HEK293 (cell line): ENCODE measurements around the gene CDS1.

Experiments
- CTCF ChIA-PET: fragments of 350-600 bp; formaldehyde crosslinking; extraction: SDS; loops from one replicate; lab custom pipeline; 2021; ENCODE audit warnings: antibody characterized with exemption; lab: Yijun Ruan, JAX
- POLR2A ChIA-PET: fragments of 300-600 bp; formaldehyde crosslinking; extraction: SDS; loops from one replicate; lab custom pipeline; 2020; ENCODE audit warnings: antibody characterized with exemption, inconsistent platforms; lab: Yijun Ruan, JAX
- H3K27ac ChIP-seq: fragments of 200-500 bp; sonication (Bioruptor generic); 2 replicates; pipeline ENCODE4 v1.5.1; 2014; ENCODE audit warnings: low read depth, low read length, control low read depth, inconsistent platforms; ENCODE audit errors: extremely low read depth
- H3K36me3 ChIP-seq, 2 experiments: fragments of 200-500 bp in 1 of 2; sonication (Bioruptor generic) in 1 of 2; 1 replicate in 1 of 2; 2 replicates in 1 of 2; pipeline ENCODE4 v1.5.1; 2014 to 2017; ENCODE audit warnings: inconsistent platforms in 2 of 2, low read length in 2 of 2; ENCODE audit not compliant: control insufficient read depth in 2 of 2, insufficient read depth in 1 of 2
- H3K4me1 ChIP-seq: fragments of 200-500 bp; sonication (Bioruptor generic); 2 replicates; pipeline ENCODE4 v1.5.1; 2014; ENCODE audit warnings: mild to moderate bottlenecking, low read length, inconsistent platforms; ENCODE audit not compliant: control insufficient read depth, insufficient read depth
- H3K4me3 ChIP-seq: 2 replicates; pipeline ENCODE4 v1.5.1; 2011; ENCODE audit warnings: low read depth, mild to moderate bottlenecking, control low read depth, low read length, moderate library complexity
- H3K9me3 ChIP-seq: fragments of 200-500 bp; sonication (Bioruptor generic); 2 replicates; pipeline ENCODE4 v1.5.1; 2014; ENCODE audit warnings: low read depth, low read length, inconsistent platforms; ENCODE audit not compliant: control insufficient read depth, insufficient read depth
- GLI2 ChIP-seq: fragments of 450-650 bp; formaldehyde crosslinking; IDR thresholded peaks from 2 replicates; pipeline ENCODE4; 2017; ENCODE audit warnings: missing biosample characterization, missing genetic modification characterization, low read depth, borderline replicate concordance
- KLF1 ChIP-seq: fragments of 450-650 bp; formaldehyde crosslinking; IDR thresholded peaks from 2 replicates; pipeline ENCODE4 v1.5.1; 2016; ENCODE audit warnings: missing biosample characterization, missing genetic modification characterization
- KLF10 ChIP-seq: fragments of 450-650 bp; IDR thresholded peaks from 2 replicates; pipeline ENCODE4 v1.5.1; 2018; ENCODE audit warnings: missing biosample characterization, mild to moderate bottlenecking, missing genetic modification characterization
- OVOL3 ChIP-seq: fragments of 450-650 bp; formaldehyde crosslinking; IDR thresholded peaks from 2 replicates; pipeline ENCODE4 v1.5.1; 2016; ENCODE audit warnings: missing biosample characterization, missing genetic modification characterization
- ZFP37 ChIP-seq: fragments of 450-650 bp; formaldehyde crosslinking; IDR thresholded peaks from 2 replicates; pipeline ENCODE4 v1.5.1; 2016; ENCODE audit warnings: missing biosample characterization, missing genetic modification characterization
- ZNF10 ChIP-seq: fragments of 450-650 bp; formaldehyde crosslinking; IDR thresholded peaks from 2 replicates; pipeline ENCODE4 v1.5.1; 2017; ENCODE audit warnings: missing biosample characterization, missing genetic modification characterization
- ZNF121 ChIP-seq: fragments of 450-650 bp; formaldehyde crosslinking; IDR thresholded peaks from 2 replicates; pipeline ENCODE4 v1.5.1; 2016; ENCODE audit warnings: missing biosample characterization, missing genetic modification characterization
- ZNF24 ChIP-seq: fragments of 450-650 bp; formaldehyde crosslinking; IDR thresholded peaks from 2 replicates; pipeline ENCODE4 v1.5.1; 2016; ENCODE audit warnings: missing biosample characterization, missing genetic modification characterization
- ZNF274 ChIP-seq, 2 experiments: fragments of 200-500 bp in 1 of 2; fragments of 450-650 bp in 1 of 2; sonication (Bioruptor generic) in 1 of 2; formaldehyde crosslinking in 1 of 2; IDR thresholded peaks; 2 replicates each; pipeline versions ENCODE4 v1.5.1 to v1.6.1; 2014 to 2016; ENCODE audit warnings: borderline replicate concordance in 1 of 2, inconsistent platforms in 1 of 2, low read length in 1 of 2, missing biosample characterization in 1 of 2, missing genetic modification characterization in 1 of 2
- ZNF366 ChIP-seq: fragments of 450-650 bp; formaldehyde crosslinking; conservative IDR thresholded peaks from 2 replicates; pipeline ENCODE4 v1.5.1; 2016; ENCODE audit warnings: missing biosample characterization, missing genetic modification characterization
- ZNF510 ChIP-seq: fragments of 450-650 bp; formaldehyde crosslinking; IDR thresholded peaks from 2 replicates; pipeline ENCODE4 v1.5.1; 2018; ENCODE audit warnings: mild to moderate bottlenecking, missing genetic modification characterization, missing biosample characterization; ENCODE audit not compliant: insufficient replicate concordance
- ZNF596 ChIP-seq: fragments of 450-650 bp; IDR thresholded peaks from 2 replicates; pipeline ENCODE4 v1.5.0; 2018; ENCODE audit warnings: missing biosample characterization, mild to moderate bottlenecking, missing genetic modification characterization, moderate library complexity
- ZNF658 ChIP-seq: fragments of 450-650 bp; formaldehyde crosslinking; IDR thresholded peaks from 2 replicates; pipeline ENCODE4; 2016; ENCODE audit warnings: missing biosample characterization, missing genetic modification characterization
- TF ChIP-seq, protein P1 (sequence below): fragments of 450-650 bp; formaldehyde crosslinking; IDR thresholded peaks from 2 replicates; pipeline ENCODE4 v1.5.1; 2016; ENCODE audit warnings: missing biosample characterization, missing genetic modification characterization
- TF ChIP-seq, protein P2 (sequence below): fragments of 450-650 bp; formaldehyde crosslinking; IDR thresholded peaks from 2 replicates; pipeline ENCODE4 v1.5.1; 2016; ENCODE audit warnings: missing biosample characterization, missing genetic modification characterization

The CDS1 gene

DNA sequence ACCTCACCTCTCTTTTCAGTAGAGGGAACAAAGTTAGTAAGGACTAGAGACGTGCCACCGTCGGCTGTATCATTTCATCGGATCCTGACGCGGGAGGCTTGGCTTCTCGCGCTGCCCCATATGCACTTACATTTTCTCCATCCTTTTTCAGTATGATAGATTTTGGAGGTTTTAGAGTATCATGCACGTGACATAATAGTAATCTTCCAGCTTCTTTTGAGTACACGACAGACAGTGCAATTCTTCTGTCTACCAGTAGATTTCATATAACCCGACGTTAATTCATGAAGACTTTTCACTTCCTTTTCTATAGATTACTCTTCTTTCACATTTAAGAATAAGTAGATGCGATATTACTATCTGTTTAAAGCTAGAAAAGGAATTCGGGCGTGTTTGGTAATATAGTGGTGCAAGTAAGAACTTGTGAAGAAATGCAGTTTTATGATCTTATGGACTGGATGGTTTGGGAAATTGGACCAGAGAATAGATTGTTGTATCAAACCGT is 1.0 kb downstream of the CDS1 start:
- TF ChIP-seq KLF10 (tag by site-specific recombination) (no peak), ZNF24 (tag by site-specific recombination) (0 out of 2 replicates have a peak, but pooled peaks have one; percentile 32), ZNF366 (tag by site-specific recombination) (peak; percentile 37; the same call in 1 of the 2 replicates)
- Histone ChIP-seq H3K4me1 (no peaks in the 10 kb centered on the region), H3K9me3 (no peaks in the 10 kb centered on the region), H3K4me3 (peak overlapping the region; percentile 84), H3K36me3 (no peaks in the 10 kb centered on the region), H3K27ac (peak overlapping the region; percentile 75; the same call in 1 of the 2 replicates)
- ChIA-PET CTCF (interaction anchor here (0.6 kb wide), 1 partner anchor 260 kb away, joined by 3 read pairs; no protein-coding TSS in a partner anchor), POLR2A (interaction anchor here (1.2 to 1.5 kb wide), 3 partner anchors 9 to 12 kb away, joined by 3 to 5 read pairs (median 3); no protein-coding TSS in a partner anchor)

DNA sequence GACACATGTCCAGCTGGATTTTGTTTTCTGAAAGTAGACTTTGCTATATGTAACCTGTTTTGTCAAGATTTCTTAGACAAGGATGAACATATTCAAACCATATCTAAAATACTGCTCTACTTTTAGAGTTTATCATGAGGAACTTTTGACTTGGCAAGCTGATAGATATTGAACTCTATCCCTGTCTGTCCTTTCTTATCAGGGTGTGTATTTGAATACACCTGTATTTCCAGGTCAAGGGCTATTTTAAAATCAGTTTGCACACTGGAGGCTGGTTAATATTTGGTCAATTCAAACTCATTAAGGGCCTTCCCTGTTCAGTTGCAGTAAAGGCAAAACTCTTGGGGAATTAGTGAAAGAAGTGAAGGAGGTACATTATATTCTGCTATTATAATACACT is 2.3 kb downstream of the CDS1 start:
- ChIA-PET POLR2A (no interaction called here), CTCF (interaction anchor here (0.7 to 1.0 kb wide), 2 partner anchors 12 to 33 kb away, joined by 3 read pairs; no protein-coding TSS in a partner anchor)
- Histone ChIP-seq H3K36me3 (no peaks in the 10 kb centered on the region), H3K9me3 (no peaks in the 10 kb centered on the region), H3K4me3 (no peak overlapping the region), H3K27ac (no peak overlapping the region), H3K4me1 (no peaks in the 10 kb centered on the region)
- TF ChIP-seq KLF1 (no peak), OVOL3 (tag by site-specific recombination) (no peak), ZFP37 (tag by site-specific recombination) (no peak), ZNF10 (tag by site-specific recombination) (0 out of 2 replicates have a peak, but pooled peaks have one; percentile 59), GLI2 (tag by site-specific recombination) (no peak), ZNF510 (tag by site-specific recombination) (no peak)
- TF ChIP-seq, protein P1, sequence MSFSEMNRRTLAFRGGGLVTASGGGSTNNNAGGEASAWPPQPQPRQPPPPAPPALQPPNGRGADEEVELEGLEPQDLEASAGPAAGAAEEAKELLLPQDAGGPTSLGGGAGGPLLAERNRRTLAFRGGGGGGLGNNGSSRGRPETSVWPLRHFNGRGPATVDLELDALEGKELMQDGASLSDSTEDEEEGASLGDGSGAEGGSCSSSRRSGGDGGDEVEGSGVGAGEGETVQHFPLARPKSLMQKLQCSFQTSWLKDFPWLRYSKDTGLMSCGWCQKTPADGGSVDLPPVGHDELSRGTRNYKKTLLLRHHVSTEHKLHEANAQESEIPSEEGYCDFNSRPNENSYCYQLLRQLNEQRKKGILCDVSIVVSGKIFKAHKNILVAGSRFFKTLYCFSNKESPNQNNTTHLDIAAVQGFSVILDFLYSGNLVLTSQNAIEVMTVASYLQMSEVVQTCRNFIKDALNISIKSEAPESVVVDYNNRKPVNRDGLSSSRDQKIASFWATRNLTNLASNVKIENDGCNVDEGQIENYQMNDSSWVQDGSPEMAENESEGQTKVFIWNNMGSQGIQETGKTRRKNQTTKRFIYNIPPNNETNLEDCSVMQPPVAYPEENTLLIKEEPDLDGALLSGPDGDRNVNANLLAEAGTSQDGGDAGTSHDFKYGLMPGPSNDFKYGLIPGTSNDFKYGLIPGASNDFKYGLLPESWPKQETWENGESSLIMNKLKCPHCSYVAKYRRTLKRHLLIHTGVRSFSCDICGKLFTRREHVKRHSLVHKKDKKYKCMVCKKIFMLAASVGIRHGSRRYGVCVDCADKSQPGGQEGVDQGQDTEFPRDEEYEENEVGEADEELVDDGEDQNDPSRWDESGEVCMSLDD (tag by site-specific recombination) = no peak
- TF ChIP-seq, protein P2, sequence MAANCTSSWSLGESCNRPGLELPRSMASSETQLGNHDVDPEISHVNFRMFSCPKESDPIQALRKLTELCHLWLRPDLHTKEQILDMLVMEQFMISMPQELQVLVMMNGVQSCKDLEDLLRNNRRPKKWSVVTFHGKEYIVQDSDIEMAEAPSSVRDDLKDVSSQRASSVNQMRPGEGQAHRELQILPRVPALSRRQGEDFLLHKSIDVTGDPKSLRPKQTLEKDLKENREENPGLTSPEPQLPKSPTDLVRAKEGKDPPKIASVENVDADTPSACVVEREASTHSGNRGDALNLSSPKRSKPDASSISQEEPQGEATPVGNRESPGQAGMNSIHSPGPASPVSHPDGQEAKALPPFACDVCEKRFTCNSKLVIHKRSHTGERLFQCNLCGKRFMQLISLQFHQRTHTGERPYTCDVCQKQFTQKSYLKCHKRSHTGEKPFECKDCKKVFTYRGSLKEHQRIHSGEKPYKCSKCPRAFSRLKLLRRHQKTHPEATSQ (tag by site-specific recombination) = no peak

DNA sequence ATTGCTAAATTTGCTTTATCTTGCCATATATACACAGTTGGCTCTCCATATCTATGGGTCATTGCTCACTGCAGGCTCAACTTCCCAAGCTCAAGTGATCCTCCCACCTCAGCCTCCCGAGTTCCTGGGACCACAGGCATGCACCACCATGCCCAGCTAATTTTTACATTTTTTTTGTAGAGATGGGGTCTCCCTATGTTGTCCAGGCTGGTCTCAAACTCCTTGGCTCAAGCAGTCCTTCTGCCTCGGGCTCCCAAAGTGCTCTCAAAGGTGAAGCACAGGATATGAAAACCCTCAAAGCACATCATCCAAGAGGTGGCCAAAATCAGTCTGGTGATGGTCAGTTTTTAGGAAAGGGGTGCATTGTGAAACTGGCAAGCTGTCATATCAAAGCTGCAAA is 11.8 kb downstream of the CDS1 start:
- no peak overlapping the region for H3K4me3 ChIP-seq
- TF ChIP-seq ZNF658 (tag by site-specific recombination) (no peak), ZNF274 (IDR thresholded peaks at IDR 0.05; ENCODE audit: low read length) (no peak), ZNF274 (tag by site-specific recombination; IDR thresholded peaks at IDR 0.05; ENCODE audit: borderline replicate concordance) (no peak), ZNF121 (tag by site-specific recombination) (0 out of 2 replicates have a peak, but pooled peaks have one; percentile 51), ZNF596 (tag by site-specific recombination) (no peak)
- ChIA-PET CTCF (interaction anchor here (0.6 kb wide), 1 partner anchor 1037 kb away, joined by 5 read pairs; no protein-coding TSS in a partner anchor), POLR2A (interaction anchor here (3.3 kb wide), 1 partner anchor 12 kb away, joined by 8 read pairs; the partner anchor contains the start of gene CDS1)
- no peaks in the 10 kb centered on the region for H3K4me1 ChIP-seq
- H3K36me3 ChIP-seq = no peaks in the 10 kb centered on the region
- no peaks in the 10 kb centered on the region for H3K9me3 ChIP-seq
- H3K27ac ChIP-seq = no peak overlapping the region
